RKO (cell line): ENCODE measurements around the gene COX7B2.

Experiments
- DNase-seq: peaks from one replicate; pipeline ENCODE4 v3.0.0-alpha.2; 2016; ENCODE audit warnings: low spot score

The COX7B2 gene

DNA sequence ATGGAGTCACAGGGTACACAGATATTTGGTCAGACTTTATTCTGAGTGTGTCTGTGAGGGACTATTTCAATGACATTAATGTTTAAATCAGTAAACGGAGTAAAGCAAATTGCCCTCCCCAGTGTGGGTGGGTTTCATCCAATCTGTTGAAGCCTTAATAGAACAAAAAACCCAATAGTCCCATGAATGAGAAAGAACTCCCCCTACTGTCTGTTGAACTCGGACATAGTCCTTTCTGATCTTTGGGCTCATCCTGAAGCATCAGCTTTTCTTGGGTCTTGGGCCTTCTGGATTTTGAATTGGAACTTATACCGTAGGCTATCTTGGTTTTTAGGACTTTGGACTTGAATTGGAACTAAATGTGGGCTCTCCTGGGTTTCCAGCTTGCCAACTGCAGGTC lies 193.6 kb downstream of the COX7B2 start:
- no peak for DNase-seq

DNA sequence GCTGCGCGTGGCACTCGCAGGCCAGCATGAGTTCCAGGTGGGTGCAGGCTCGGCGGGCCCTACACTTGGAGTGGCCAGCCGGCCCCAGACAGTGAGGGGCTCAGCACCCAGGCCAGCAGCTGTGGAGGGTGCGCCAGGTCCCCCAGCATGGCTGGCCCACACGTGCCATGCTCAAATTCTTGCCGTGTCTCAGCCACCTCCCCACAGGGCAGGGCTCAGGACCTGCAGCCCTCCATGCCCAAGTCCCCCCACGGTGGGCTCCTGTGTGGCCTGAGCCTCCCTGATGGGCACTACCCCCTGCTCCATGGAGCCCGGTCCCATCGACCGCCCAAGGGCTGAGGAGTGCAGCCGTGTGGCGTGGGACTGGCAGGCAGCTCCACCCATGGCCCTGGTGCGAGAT lies 210.2 kb downstream of the COX7B2 start:
- DNase-seq: no peak
